HPDE6-E6E7 (cell line): ENCODE results near the gene AK4.
"Not testable (repeated sequence)": the region's sequence is repeated elsewhere in the genome, so short reads cannot be mapped to it uniquely, and the experiment has no call there.

Source experiments
- DNase-seq: peaks from one replicate; pipeline ENCODE4 v3.0.0; 2011; ENCODE audit warnings: missing footprints; ENCODE audit errors: extremely low spot score

AK4 gene

GRCh38 chr1:65148178-65148547 is at the start of gene AK4:
Gene AK4 (plus strand): TSS chr1:65148203. CDS start chr1:65148408, 205 bp downstream.
- not testable (repeated sequence) for DNase-seq

GRCh38 chr1:65103807-65104206 is 44.2 kb upstream of the AK4 start:
- DNase-seq, result no peak

- DNase-seq, result no peak
Measured at GRCh38 chr1:65104854-65105534, 43.0 kb upstream of the AK4 start.

- DNase-seq, result no peak
Measured at GRCh38 chr1:65105596-65105995, 42.4 kb upstream of the AK4 start.

GRCh38 chr1:65108025-65108642 is 39.9 kb upstream of the AK4 start:
- no peak for DNase-seq

GRCh38 chr1:65109487-65109886 is 38.5 kb upstream of the AK4 start:
- no peak for DNase-seq

GRCh38 chr1:65112811-65113210 is 35.2 kb upstream of the AK4 start:
- no peak for DNase-seq

GRCh38 chr1:65113298-65113697 is 34.7 kb upstream of the AK4 start:
- DNase-seq, result no peak

GRCh38 chr1:65114322-65114721 is 33.7 kb upstream of the AK4 start:
- no peak for DNase-seq

GRCh38 chr1:65119951-65120350 is 28.1 kb upstream of the AK4 start:
- no peak for DNase-seq

GRCh38 chr1:65129104-65129503 is 18.9 kb upstream of the AK4 start:
- not testable (repeated sequence) for DNase-seq

- DNase-seq, result no peak
Measured at GRCh38 chr1:65138524-65138923, 9.5 kb upstream of the AK4 start.

GRCh38 chr1:65139793-65140192 is 8.2 kb upstream of the AK4 start:
- DNase-seq, result not testable (repeated sequence)

GRCh38 chr1:65141394-65141793 is 6.6 kb upstream of the AK4 start:
- DNase-seq, result no peak

GRCh38 chr1:65141918-65142317 is 6.1 kb upstream of the AK4 start:
- no peak for DNase-seq

GRCh38 chr1:65143112-65143658 is 4.8 kb upstream of the AK4 start:
- not testable (repeated sequence) for DNase-seq

GRCh38 chr1:65146908-65147423 is 1.0 kb upstream of the AK4 start:
- no peak for DNase-seq

GRCh38 chr1:65147424-65148177 is 402 bp upstream of the AK4 start:
- DNase-seq, result no peak

- no peak for DNase-seq
Measured at GRCh38 chr1:65148548-65149350, 746 bp downstream of the AK4 start.

GRCh38 chr1:65149351-65150107 is 1.5 kb downstream of the AK4 start:
- no peak for DNase-seq

- DNase-seq, result no peak
Measured at GRCh38 chr1:65150108-65150463, 2.1 kb downstream of the AK4 start.
